ENCODE measurements around the gene EFNA2. TPM values are rescaled to one million over a fixed set of nuclear protein-coding genes. Genes with fewer than 3 reads are reported as not detected.

Gene EFNA2
- total and polyA plus RNA-seq, 4 experiments from 2014 or later, result not detected

DNA sequence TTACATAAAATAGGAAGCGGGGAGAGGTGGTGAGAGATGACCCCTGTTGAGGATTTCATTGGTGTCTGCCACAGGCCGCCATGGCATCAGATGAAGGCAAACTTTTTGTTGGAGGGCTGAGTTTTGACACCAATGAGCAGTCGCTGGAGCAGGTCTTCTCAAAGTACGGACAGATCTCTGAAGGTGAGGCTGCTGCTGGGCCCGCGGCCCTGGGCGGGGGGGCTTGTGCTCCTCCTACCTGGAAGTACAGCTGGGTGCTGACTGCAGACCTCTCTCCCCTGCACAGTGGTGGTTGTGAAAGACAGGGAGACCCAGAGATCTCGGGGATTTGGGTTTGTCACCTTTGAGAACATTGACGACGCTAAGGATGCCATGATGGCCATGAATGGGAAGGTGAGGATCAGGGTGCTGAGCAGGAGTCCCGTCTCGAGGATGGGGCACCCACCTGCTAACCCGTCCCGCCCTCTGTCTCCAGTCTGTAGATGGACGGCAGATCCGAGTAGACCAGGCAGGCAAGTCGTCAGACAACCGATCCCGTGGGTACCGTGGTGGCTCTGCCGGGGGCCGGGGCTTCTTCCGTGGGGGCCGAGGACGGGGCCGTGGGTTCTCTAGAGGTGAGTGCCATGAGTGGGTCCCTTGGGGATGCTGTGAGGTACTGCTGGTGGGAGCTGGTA lies 14.7 kb upstream of the EFNA2 start:
- Mint-ChIP-seq H3K27ac (peak overlapping the region; percentile 91 to 97 (median 93)), H3K4me1 (peaks cover 33 to 69% (median 52%) of the 10 kb centered on the region in 4 donors), H3K36me3 (peaks cover 31 to 47% of the 10 kb centered on the region in 2 donors), H3K4me3 (peak overlapping the region; percentile 89 to 93 (median 91)), H3K9me3 (peaks cover 0 to 21% (median 0%) of the 10 kb centered on the region in 8 donors), H3K27me3 (no peaks in the 10 kb centered on the region)
- intact Hi-C loops (cut with micrococcal nuclease), result no loop called here
- ChIA-PET CTCF (ENCODE audit: partially characterized antibody) (interaction anchor here (3.9 kb wide), 1 partner anchor 27 kb away, joined by 31 read pairs; no protein-coding TSS in a partner anchor), POLR2A (ENCODE audit: partially characterized antibody) (interaction anchor here (1.7 to 5.7 kb wide), 4 partner anchors 10 to 29 kb away, joined by 5 to 74 read pairs (median 38); partner anchors contain the start of gene ATP5F1D)
- Histone ChIP-seq H3K4me3 (ENCODE audit: low read length in 2 of 2) (peak overlapping the region; percentile 90 to 100), H3K27me3 (ENCODE audit: insufficient read depth, low read length) (no peaks in the 10 kb centered on the region), H3K9me3 (ENCODE audit: control insufficient read depth in 1 of 2, low read length in 2 of 2) (no peaks in the 10 kb centered on the region), H3K27ac (ENCODE audit: low read depth, low read length) (peak overlapping the region; percentile 77), H3K4me1 (ENCODE audit: insufficient read depth, low read length) (peaks cover 79% of the 10 kb centered on the region), H3K36me3 (ENCODE audit: insufficient read depth, low read length) (peaks cover 47% of the 10 kb centered on the region)
- DNase-seq, result peak in 1 of 5 donors; percentile 43

DNA sequence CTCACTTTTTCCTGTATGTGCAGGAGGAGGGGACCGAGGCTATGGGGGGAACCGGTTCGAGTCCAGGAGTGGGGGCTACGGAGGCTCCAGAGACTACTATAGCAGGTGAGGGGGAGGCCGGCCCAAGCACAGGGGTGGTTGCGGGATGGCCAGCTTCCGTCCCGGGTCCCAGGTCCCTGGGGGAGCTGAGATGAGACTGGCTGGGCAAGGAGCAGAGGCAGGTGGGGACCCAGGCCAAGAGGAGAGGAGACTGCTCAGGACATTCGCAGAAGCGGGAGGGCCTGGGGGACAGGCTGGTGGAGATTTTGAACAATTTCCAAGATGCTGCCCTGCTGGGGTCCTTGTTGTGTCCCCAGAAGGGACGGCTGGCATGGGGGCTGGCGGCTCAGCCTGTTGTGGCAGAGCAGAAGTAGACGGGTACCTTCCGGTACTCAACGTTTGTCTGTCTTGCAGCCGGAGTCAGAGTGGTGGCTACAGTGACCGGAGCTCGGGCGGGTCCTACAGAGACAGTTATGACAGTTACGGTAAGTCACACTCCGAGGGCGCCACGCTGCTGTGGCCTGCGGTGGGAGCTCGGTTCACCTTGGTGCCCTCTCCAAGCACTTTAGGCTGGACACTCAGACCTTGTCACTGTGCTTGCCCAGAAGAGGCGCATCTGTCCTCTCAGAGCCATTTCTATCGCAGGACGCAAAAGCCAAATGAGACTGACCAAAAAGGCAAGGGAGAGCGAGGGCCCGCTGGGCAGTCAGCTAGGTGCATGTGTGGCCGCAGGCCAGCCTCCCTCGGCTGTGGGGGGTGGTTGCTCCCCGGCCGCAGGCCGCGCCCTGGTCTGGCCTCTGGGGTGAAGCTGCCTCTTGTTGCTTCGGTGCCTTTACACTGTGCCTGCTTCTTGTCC lies 13.9 kb upstream of the EFNA2 start:
- Histone ChIP-seq H3K4me3 (ENCODE audit: low read length in 2 of 2) (peak overlapping the region in 1 of 2 donors; percentile 100), H3K36me3 (ENCODE audit: insufficient read depth, low read length) (peaks cover 47% of the 10 kb centered on the region), H3K27me3 (ENCODE audit: insufficient read depth, low read length) (no peaks in the 10 kb centered on the region), H3K4me1 (ENCODE audit: insufficient read depth, low read length) (peaks cover 83% of the 10 kb centered on the region), H3K27ac (ENCODE audit: low read depth, low read length) (peak overlapping the region; percentile 77), H3K9me3 (ENCODE audit: control insufficient read depth in 1 of 2, low read length in 2 of 2) (no peaks in the 10 kb centered on the region)
- POLR2A ChIA-PET (ENCODE audit: partially characterized antibody), result interaction anchor here (0.9 to 5.7 kb wide), 7 partner anchors 11 to 595 kb away, joined by 3 to 74 read pairs (median 5); partner anchors contain the start of gene ATP5F1D
- Mint-ChIP-seq H3K27ac (peak overlapping the region; percentile 89 to 97 (median 93)), H3K36me3 (peaks cover 32 to 50% of the 10 kb centered on the region in 2 donors), H3K27me3 (no peaks in the 10 kb centered on the region), H3K9me3 (peaks cover 0 to 25% (median 0%) of the 10 kb centered on the region in 8 donors), H3K4me3 (peak overlapping the region; percentile 89 to 93 (median 91)), H3K4me1 (peaks cover 37 to 72% (median 55%) of the 10 kb centered on the region in 4 donors)
- CTCF ChIA-PET (ENCODE audit: partially characterized antibody), result interaction anchor here (3.9 kb wide), 1 partner anchor 28 kb away, joined by 31 read pairs; no protein-coding TSS in a partner anchor
- intact Hi-C loops (cut with micrococcal nuclease), result no loop called here
- no peak for DNase-seq

- DNase-seq, result no peak
- H3K27me3 ChIP-seq (ENCODE audit: insufficient read depth, low read length), result no peaks in the 10 kb centered on the region
- Mint-ChIP-seq H3K4me1 (peaks cover 35 to 70% (median 53%) of the 10 kb centered on the region in 4 donors), H3K27me3 (no peaks in the 10 kb centered on the region), H3K36me3 (peaks cover 35 to 53% of the 10 kb centered on the region in 2 donors), H3K9me3 (peaks cover 0 to 26% (median 0%) of the 10 kb centered on the region in 8 donors), H3K4me3 (peak overlapping the region; percentile 52 to 91 (median 63)), H3K27ac (peak overlapping the region; percentile 64 to 95 (median 86))
- H3K4me3 ChIP-seq (ENCODE audit: low read length in 2 of 2), result no peak overlapping the region
- peaks cover 47% of the 10 kb centered on the region for H3K36me3 ChIP-seq (ENCODE audit: insufficient read depth, low read length)
- no peaks in the 10 kb centered on the region for H3K9me3 ChIP-seq (ENCODE audit: control insufficient read depth in 1 of 2, low read length in 2 of 2)
- H3K27ac ChIP-seq (ENCODE audit: low read depth, low read length), result no peak overlapping the region
- peaks cover 81% of the 10 kb centered on the region for H3K4me1 ChIP-seq (ENCODE audit: insufficient read depth, low read length)
- CTCF ChIA-PET (ENCODE audit: partially characterized antibody), result interaction anchor here (3.9 kb wide), 1 partner anchor 29 kb away, joined by 31 read pairs; no protein-coding TSS in a partner anchor
- intact Hi-C loops (cut with micrococcal nuclease), result no loop called here
- POLR2A ChIA-PET (ENCODE audit: partially characterized antibody), result interaction anchor here (0.6 to 5.7 kb wide), 11 partner anchors 12 to 594 kb away, joined by 3 to 74 read pairs (median 4); partner anchors contain the start of genes ATP5F1D and CNN2
Measured at GRCh38 chr19:1272423-1273262, 13.0 kb upstream of the EFNA2 start.

DNA sequence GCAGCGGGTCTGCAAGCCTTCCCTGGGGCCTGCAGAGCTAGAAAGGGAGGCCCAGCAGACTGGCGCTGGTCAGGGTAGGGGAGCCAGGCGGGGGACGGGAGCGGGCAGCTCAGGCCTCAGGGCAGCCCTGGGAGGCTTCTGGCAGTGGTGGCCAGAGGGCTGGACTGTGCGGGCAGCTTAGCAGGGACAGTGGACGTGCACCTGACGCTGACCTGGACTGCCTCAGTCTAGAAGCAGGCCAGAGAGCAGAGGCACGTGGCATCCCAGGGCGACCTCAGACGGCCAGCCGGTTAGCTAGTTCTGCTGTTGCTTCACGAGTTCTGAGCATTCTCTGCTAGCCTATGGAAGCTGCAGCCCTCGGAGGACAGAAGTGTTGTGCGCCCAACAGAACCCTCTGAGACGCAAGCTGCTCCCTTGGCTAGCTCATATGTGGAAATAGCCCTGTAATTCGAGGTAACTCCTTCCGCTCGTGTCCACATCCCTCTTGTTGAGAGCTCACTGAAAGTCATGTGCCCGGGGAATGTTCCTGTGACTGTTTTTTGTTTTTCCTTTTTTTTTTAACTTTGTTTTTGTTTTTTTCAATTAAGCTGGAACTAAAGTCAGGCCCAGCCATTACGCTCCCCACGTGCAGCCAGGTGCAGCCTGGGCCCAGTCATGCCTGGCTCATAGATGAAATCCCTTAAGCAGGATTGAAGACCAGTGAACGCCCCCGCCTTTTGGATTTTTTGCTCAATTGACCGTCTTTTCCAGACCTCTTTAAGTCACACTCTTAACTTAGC lies 12.2 kb upstream of the EFNA2 start:
- CTCF ChIA-PET (ENCODE audit: partially characterized antibody), result interaction anchor here (1.1 to 3.9 kb wide), 2 partner anchors 21 to 29 kb away, joined by 3 to 31 read pairs; no protein-coding TSS in a partner anchor
- no peaks in the 10 kb centered on the region for H3K9me3 ChIP-seq (ENCODE audit: control insufficient read depth in 1 of 2, low read length in 2 of 2)
- no peak overlapping the region for H3K4me3 ChIP-seq (ENCODE audit: low read length in 2 of 2)
- peak overlapping the region; percentile 93 for H3K27ac ChIP-seq (ENCODE audit: low read depth, low read length)
- DNase-seq, result no peak
- Mint-ChIP-seq H3K27ac (peak overlapping the region; percentile 77 to 95 (median 87)), H3K36me3 (peaks cover 35 to 58% of the 10 kb centered on the region in 2 donors), H3K4me3 (peak overlapping the region; percentile 51 to 74 (median 64)), H3K4me1 (peaks cover 35 to 68% (median 48%) of the 10 kb centered on the region in 4 donors), H3K9me3 (peaks cover 0 to 26% (median 0%) of the 10 kb centered on the region in 8 donors), H3K27me3 (no peaks in the 10 kb centered on the region)
- peaks cover 47% of the 10 kb centered on the region for H3K36me3 ChIP-seq (ENCODE audit: insufficient read depth, low read length)
- POLR2A ChIA-PET (ENCODE audit: partially characterized antibody), result interaction anchor here (0.6 to 5.7 kb wide), 9 partner anchors 8 to 375 kb away, joined by 3 to 74 read pairs (median 5); partner anchors contain the start of genes ATP5F1D and CNN2
- H3K4me1 ChIP-seq (ENCODE audit: insufficient read depth, low read length), result peaks cover 73% of the 10 kb centered on the region
- intact Hi-C loops (cut with micrococcal nuclease), result no loop called here
- no peaks in the 10 kb centered on the region for H3K27me3 ChIP-seq (ENCODE audit: insufficient read depth, low read length)

DNA sequence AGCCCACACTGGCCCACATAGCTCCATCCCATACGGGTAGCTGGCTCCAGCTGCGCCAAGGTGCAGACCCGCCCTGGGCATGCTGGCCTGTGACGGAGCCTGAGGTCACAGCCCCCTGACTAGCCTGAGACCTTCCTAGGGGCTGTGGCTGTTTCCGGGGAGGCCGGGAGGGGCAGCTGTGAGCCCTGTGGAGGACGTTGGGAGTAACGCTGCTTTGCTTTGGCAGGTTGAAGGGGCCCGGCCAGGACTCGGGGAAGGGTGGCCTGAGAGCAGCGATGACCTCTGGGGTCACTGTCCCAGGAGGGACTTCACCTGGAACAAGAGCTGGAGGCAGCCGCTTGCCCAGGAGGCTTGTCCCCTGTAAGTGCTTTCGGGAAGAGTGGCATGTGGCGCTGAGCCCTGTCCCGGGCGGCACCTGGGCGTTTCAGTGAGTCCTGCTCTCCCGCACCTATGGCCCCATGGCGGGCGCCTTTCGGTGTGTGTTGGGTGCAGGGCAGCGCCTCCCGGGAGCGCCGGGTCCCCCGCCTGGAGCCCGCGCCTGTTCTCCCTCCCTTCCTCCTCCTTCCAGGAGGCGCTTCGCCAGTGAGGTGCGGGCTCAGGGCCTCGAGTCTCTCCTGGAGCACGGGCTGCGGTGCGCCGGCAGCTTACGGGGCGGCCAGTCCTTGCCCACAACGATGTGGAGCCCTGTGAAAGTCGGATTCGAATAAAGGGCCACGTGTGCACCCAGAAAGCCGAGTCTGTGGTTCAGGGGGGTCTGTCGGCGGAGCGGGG lies 11.4 kb upstream of the EFNA2 start:
- intact Hi-C loops (cut with micrococcal nuclease), result no loop called here
- Mint-ChIP-seq H3K4me3 (peak overlapping the region; percentile 35 to 74 (median 60)), H3K4me1 (peaks cover 29 to 62% (median 42%) of the 10 kb centered on the region in 4 donors), H3K27ac (peak overlapping the region; percentile 77 to 95 (median 84)), H3K9me3 (peaks cover 0 to 24% (median 0%) of the 10 kb centered on the region in 8 donors), H3K27me3 (no peaks in the 10 kb centered on the region), H3K36me3 (peaks cover 35 to 61% of the 10 kb centered on the region in 2 donors)
- POLR2A ChIA-PET (ENCODE audit: partially characterized antibody), result interaction anchor here (1.0 to 5.7 kb wide), 10 partner anchors 9 to 248 kb away, joined by 3 to 74 read pairs (median 6); partner anchors contain the start of genes ARHGAP45, ATP5F1D and CNN2
- no peaks in the 10 kb centered on the region for H3K9me3 ChIP-seq (ENCODE audit: control insufficient read depth in 1 of 2, low read length in 2 of 2)
- DNase-seq, result peak in 1 of 5 donors; percentile 49
- H3K4me1 ChIP-seq (ENCODE audit: insufficient read depth, low read length), result peaks cover 68% of the 10 kb centered on the region
- CTCF ChIA-PET (ENCODE audit: partially characterized antibody), result interaction anchor here (1.1 to 3.9 kb wide), 2 partner anchors 22 to 30 kb away, joined by 3 to 31 read pairs; no protein-coding TSS in a partner anchor
- no peak overlapping the region for H3K4me3 ChIP-seq (ENCODE audit: low read length in 2 of 2)
- peaks cover 53% of the 10 kb centered on the region for H3K36me3 ChIP-seq (ENCODE audit: insufficient read depth, low read length)
- no peaks in the 10 kb centered on the region for H3K27me3 ChIP-seq (ENCODE audit: insufficient read depth, low read length)
- peak overlapping the region; percentile 93 for H3K27ac ChIP-seq (ENCODE audit: low read depth, low read length)
